Measurements from ENCODE around the gene XPR1. TPM values are rescaled to one million over a fixed set of nuclear protein-coding genes. Genes with fewer than 3 reads are reported as not detected.

XPR1 gene
- total RNA-seq, 2 donors from 2014 or later, result 18.0 to 21.2 TPM

GRCh38 chr1:180881806-180882509 is 250.1 kb downstream of the XPR1 start:
- Mint-ChIP-seq H3K27ac (no peak overlapping the region), H3K9me3 (no peaks in the 10 kb centered on the region)
- no peak for DNase-seq (ENCODE audit: low spot score)

GRCh38 chr1:180884588-180885300 is 252.9 kb downstream of the XPR1 start:
- ATAC-seq, result no peak

More at GRCh38 chr1:180881806-180882509, 250.1 kb downstream of the XPR1 start:
- Mint-ChIP-seq H3K4me3 (no peak overlapping the region), H3K4me1 (ENCODE audit: low read depth in 2 of 2) (peaks cover 0 to 5% of the 10 kb centered on the region in 2 donors), H3K36me3 (peaks cover 4% of the 10 kb centered on the region), H3K27me3 (no peaks in the 10 kb centered on the region)
- ATAC-seq, result no peak

GRCh38 chr1:180886338-180886737 is 254.5 kb downstream of the XPR1 start:
- Mint-ChIP-seq H3K27ac (no peak overlapping the region), H3K36me3 (peaks cover 9% of the 10 kb centered on the region), H3K4me1 (ENCODE audit: low read depth in 2 of 2) (peaks cover 0 to 5% of the 10 kb centered on the region in 2 donors), H3K27me3 (no peaks in the 10 kb centered on the region), H3K4me3 (no peak overlapping the region), H3K9me3 (no peaks in the 10 kb centered on the region)
- ATAC-seq, result no peak
- DNase-seq (ENCODE audit: low spot score), result no peak

More at GRCh38 chr1:180884588-180885300, 252.9 kb downstream of the XPR1 start:
- no peak for DNase-seq (ENCODE audit: low spot score)
- H3K4me3 Mint-ChIP-seq, result no peak overlapping the region
- H3K27me3 Mint-ChIP-seq, result no peaks in the 10 kb centered on the region
- no peak overlapping the region for H3K27ac Mint-ChIP-seq
- H3K36me3 Mint-ChIP-seq, result peaks cover 9% of the 10 kb centered on the region
- H3K9me3 Mint-ChIP-seq, result no peaks in the 10 kb centered on the region
- peaks cover 0 to 5% of the 10 kb centered on the region in 2 donors for H3K4me1 Mint-ChIP-seq (ENCODE audit: low read depth in 2 of 2)

- no peak for ATAC-seq
- H3K27ac Mint-ChIP-seq, result no peak overlapping the region
- no peaks in the 10 kb centered on the region for H3K9me3 Mint-ChIP-seq
- H3K4me3 Mint-ChIP-seq, result no peak overlapping the region
- no peak for DNase-seq (ENCODE audit: low spot score)
- H3K36me3 Mint-ChIP-seq, result peaks cover 9% of the 10 kb centered on the region
- peaks cover 0 to 2% of the 10 kb centered on the region in 2 donors for H3K4me1 Mint-ChIP-seq (ENCODE audit: low read depth in 2 of 2)
- no peaks in the 10 kb centered on the region for H3K27me3 Mint-ChIP-seq
These were observed 256.0 kb downstream of the XPR1 start for GRCh38 chr1:180887841-180888240.

- Mint-ChIP-seq H3K36me3 (peaks cover 6% of the 10 kb centered on the region), H3K4me1 (ENCODE audit: low read depth in 2 of 2) (peaks cover 0 to 2% of the 10 kb centered on the region in 2 donors), H3K9me3 (no peaks in the 10 kb centered on the region), H3K4me3 (no peak overlapping the region), H3K27me3 (no peaks in the 10 kb centered on the region), H3K27ac (no peak overlapping the region)
- DNase-seq (ENCODE audit: low spot score), result no peak
- ATAC-seq, result no peak
These were observed 257.0 kb downstream of the XPR1 start for GRCh38 chr1:180888870-180889269.

GRCh38 chr1:180889325-180889724 is 257.5 kb downstream of the XPR1 start:
- ATAC-seq (no peak), DNase-seq (ENCODE audit: low spot score) (no peak)
- H3K9me3 Mint-ChIP-seq, result no peaks in the 10 kb centered on the region
- no peak overlapping the region for H3K27ac Mint-ChIP-seq
- H3K4me1 Mint-ChIP-seq (ENCODE audit: low read depth in 2 of 2), result peaks cover 0 to 2% of the 10 kb centered on the region in 2 donors
- H3K36me3 Mint-ChIP-seq, result peaks cover 5% of the 10 kb centered on the region
- no peak overlapping the region for H3K4me3 Mint-ChIP-seq
- H3K27me3 Mint-ChIP-seq, result no peaks in the 10 kb centered on the region

GRCh38 chr1:180892272-180892671 is 260.4 kb downstream of the XPR1 start:
- DNase-seq (ENCODE audit: low spot score) (no peak), ATAC-seq (no peak)
- H3K27ac Mint-ChIP-seq, result no peak overlapping the region
- peaks cover 5% of the 10 kb centered on the region for H3K36me3 Mint-ChIP-seq
- H3K4me1 Mint-ChIP-seq (ENCODE audit: low read depth in 2 of 2), result peaks cover 0 to 4% of the 10 kb centered on the region in 2 donors
- no peaks in the 10 kb centered on the region for H3K27me3 Mint-ChIP-seq
- no peak overlapping the region for H3K4me3 Mint-ChIP-seq
- peaks cover 3% of the 10 kb centered on the region for H3K9me3 Mint-ChIP-seq

GRCh38 chr1:180892675-180893074 is 260.9 kb downstream of the XPR1 start:
- DNase-seq (ENCODE audit: low spot score), result no peak
- peaks cover 3% of the 10 kb centered on the region for H3K36me3 Mint-ChIP-seq
- no peak overlapping the region for H3K27ac Mint-ChIP-seq
- no peak for ATAC-seq
- peaks cover 0 to 4% of the 10 kb centered on the region in 2 donors for H3K4me1 Mint-ChIP-seq (ENCODE audit: low read depth in 2 of 2)
- H3K4me3 Mint-ChIP-seq, result no peak overlapping the region
- peaks cover 3% of the 10 kb centered on the region for H3K9me3 Mint-ChIP-seq
- no peaks in the 10 kb centered on the region for H3K27me3 Mint-ChIP-seq

GRCh38 chr1:180893614-180894013 is 261.8 kb downstream of the XPR1 start:
- ATAC-seq (no peak), DNase-seq (ENCODE audit: low spot score) (no peak)
- no peaks in the 10 kb centered on the region for H3K36me3 Mint-ChIP-seq
- H3K9me3 Mint-ChIP-seq, result peaks cover 3% of the 10 kb centered on the region
- H3K4me3 Mint-ChIP-seq, result no peak overlapping the region
- no peaks in the 10 kb centered on the region for H3K27me3 Mint-ChIP-seq
- no peak overlapping the region for H3K27ac Mint-ChIP-seq
- peaks cover 0 to 4% of the 10 kb centered on the region in 2 donors for H3K4me1 Mint-ChIP-seq (ENCODE audit: low read depth in 2 of 2)

- Mint-ChIP-seq H3K27ac (no peak overlapping the region), H3K4me3 (no peak overlapping the region), H3K4me1 (ENCODE audit: low read depth in 2 of 2) (peaks cover 0 to 4% of the 10 kb centered on the region in 2 donors), H3K36me3 (no peaks in the 10 kb centered on the region), H3K9me3 (peaks cover 3% of the 10 kb centered on the region), H3K27me3 (peaks cover 0 to 2% of the 10 kb centered on the region in 2 donors)
- no peak for ATAC-seq
- no peak for DNase-seq (ENCODE audit: low spot score)
These were observed 264.3 kb downstream of the XPR1 start for GRCh38 chr1:180896161-180896560.

GRCh38 chr1:180898441-180899219 is 266.8 kb downstream of the XPR1 start:
- Mint-ChIP-seq H3K27me3 (peaks cover 0 to 5% of the 10 kb centered on the region in 2 donors), H3K4me1 (ENCODE audit: low read depth in 2 of 2) (peaks cover 0 to 2% of the 10 kb centered on the region in 2 donors)
- ATAC-seq, result no peak

GRCh38 chr1:180899262-180899661 is 267.4 kb downstream of the XPR1 start:
- H3K4me3 Mint-ChIP-seq, result no peak overlapping the region
- DNase-seq (ENCODE audit: low spot score) (no peak), ATAC-seq (no peak)
- no peaks in the 10 kb centered on the region for H3K36me3 Mint-ChIP-seq
- no peak overlapping the region for H3K27ac Mint-ChIP-seq
- peaks cover 3% of the 10 kb centered on the region for H3K9me3 Mint-ChIP-seq
- peaks cover 0 to 5% of the 10 kb centered on the region in 2 donors for H3K27me3 Mint-ChIP-seq
- peaks cover 0 to 2% of the 10 kb centered on the region in 2 donors for H3K4me1 Mint-ChIP-seq (ENCODE audit: low read depth in 2 of 2)

More at GRCh38 chr1:180898441-180899219, 266.8 kb downstream of the XPR1 start:
- no peak overlapping the region for H3K27ac Mint-ChIP-seq
- no peak for DNase-seq (ENCODE audit: low spot score)
- peaks cover 3% of the 10 kb centered on the region for H3K9me3 Mint-ChIP-seq
- H3K36me3 Mint-ChIP-seq, result no peaks in the 10 kb centered on the region
- H3K4me3 Mint-ChIP-seq, result no peak overlapping the region

GRCh38 chr1:180901076-180901990 is 269.5 kb downstream of the XPR1 start:
- no peaks in the 10 kb centered on the region for H3K9me3 Mint-ChIP-seq
- no peak overlapping the region for H3K27ac Mint-ChIP-seq
- no peaks in the 10 kb centered on the region for H3K36me3 Mint-ChIP-seq
- H3K4me1 Mint-ChIP-seq (ENCODE audit: low read depth in 2 of 2), result no peaks in the 10 kb centered on the region
- no peak for ATAC-seq
- H3K27me3 Mint-ChIP-seq, result peaks cover 0 to 5% of the 10 kb centered on the region in 2 donors
- peak; percentile 31 for DNase-seq (ENCODE audit: low spot score)
- no peak overlapping the region for H3K4me3 Mint-ChIP-seq
